ENCODE data around the gene ZNRD2.

ZNRD2 gene

DNA sequence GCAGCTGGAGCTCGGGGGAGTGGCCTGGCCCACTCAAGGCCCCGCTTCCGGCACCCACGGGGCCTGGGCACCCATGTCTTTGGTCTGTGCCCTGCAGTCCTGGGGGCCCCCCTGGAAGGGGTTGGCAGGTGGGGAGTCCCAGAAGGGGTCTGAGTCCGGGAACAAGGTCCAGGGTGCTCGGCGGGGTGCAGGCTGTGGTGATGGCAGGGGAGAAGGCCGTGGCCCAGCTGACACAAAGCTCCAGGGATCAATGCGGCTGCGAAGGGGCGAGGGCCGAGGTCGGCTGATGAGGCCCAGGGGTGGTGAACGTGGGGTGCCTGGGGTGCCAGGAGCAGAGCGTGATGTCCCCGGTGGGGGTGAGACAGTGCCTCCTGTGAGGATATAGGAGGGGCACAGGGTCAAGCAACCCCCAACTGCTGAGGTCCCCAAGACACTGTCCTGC, 28.0 kb downstream of the ZNRD2 start:
- Histone ChIP-seq H2AFZ (ENCODE audit: low read depth) (no peak overlapping the region), H3K36me3 (ENCODE audit: insufficient read depth) (no peaks in the 10 kb centered on the region), H3K4me1 (ENCODE audit: low read depth, poor library complexity, severe bottlenecking) (peaks cover 14% of the 10 kb centered on the region), H3K79me2 (ENCODE audit: insufficient read depth, low read depth) (no peaks in the 10 kb centered on the region), H4K20me1 (ENCODE audit: insufficient read depth) (no peaks in the 10 kb centered on the region), H3K4me2 (no peak overlapping the region), H3K4me3 (IDR thresholded peaks at IDR 0.05; ENCODE audit: insufficient read depth, low read depth, low read length) (no peak overlapping the region), H3K27ac (no peak overlapping the region), H3K9ac (no peak overlapping the region), H3K27me3 (ENCODE audit: insufficient read depth, low read depth) (no peaks in the 10 kb centered on the region)
- TF ChIP-seq, protein P1, sequence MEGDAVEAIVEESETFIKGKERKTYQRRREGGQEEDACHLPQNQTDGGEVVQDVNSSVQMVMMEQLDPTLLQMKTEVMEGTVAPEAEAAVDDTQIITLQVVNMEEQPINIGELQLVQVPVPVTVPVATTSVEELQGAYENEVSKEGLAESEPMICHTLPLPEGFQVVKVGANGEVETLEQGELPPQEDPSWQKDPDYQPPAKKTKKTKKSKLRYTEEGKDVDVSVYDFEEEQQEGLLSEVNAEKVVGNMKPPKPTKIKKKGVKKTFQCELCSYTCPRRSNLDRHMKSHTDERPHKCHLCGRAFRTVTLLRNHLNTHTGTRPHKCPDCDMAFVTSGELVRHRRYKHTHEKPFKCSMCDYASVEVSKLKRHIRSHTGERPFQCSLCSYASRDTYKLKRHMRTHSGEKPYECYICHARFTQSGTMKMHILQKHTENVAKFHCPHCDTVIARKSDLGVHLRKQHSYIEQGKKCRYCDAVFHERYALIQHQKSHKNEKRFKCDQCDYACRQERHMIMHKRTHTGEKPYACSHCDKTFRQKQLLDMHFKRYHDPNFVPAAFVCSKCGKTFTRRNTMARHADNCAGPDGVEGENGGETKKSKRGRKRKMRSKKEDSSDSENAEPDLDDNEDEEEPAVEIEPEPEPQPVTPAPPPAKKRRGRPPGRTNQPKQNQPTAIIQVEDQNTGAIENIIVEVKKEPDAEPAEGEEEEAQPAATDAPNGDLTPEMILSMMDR (conservative IDR thresholded peaks at IDR 0.05; ENCODE audit: low read depth, low read length) = no peak

DNA sequence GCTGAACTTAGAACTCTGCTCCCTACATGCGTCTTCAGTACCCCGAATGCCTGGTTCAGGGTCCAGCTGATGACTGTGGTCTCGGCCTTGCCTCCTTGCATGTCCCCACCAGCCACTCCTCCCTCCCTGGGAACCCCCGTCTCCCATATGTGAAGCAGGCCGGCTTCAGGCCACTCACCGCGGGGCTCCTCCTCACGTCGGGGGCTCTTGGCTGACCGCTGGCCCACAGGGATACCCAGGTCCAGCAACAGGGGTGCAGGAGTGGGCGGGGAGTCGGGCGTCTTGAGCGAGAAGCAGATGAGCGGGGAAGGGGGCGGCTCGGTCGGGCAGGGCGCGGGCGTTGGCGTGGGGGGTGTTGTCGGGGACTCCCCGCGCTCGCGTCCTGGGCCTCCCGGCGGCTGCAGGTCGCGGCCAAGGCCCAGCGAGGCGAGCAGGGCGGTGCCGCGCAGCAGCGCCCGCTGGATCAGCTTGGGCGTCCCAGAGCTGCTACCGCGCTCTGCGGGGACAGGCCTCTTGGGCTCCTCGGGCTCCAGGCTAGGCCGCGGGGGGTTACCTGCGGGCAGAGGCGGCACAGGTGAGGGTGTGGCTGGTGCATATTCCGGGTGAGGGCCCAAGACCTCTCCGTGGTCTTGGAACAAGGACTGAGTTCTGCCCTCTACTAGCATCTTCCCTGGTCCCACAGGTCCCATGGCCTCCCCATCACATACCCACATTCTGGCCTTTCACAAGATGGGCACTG, 29.1 kb downstream of the ZNRD2 start:
- Histone ChIP-seq H4K20me1 (ENCODE audit: insufficient read depth) (no peaks in the 10 kb centered on the region), H3K79me2 (ENCODE audit: insufficient read depth, low read depth) (no peaks in the 10 kb centered on the region), H3K36me3 (ENCODE audit: insufficient read depth) (no peaks in the 10 kb centered on the region), H3K27me3 (ENCODE audit: insufficient read depth, low read depth) (no peaks in the 10 kb centered on the region), H3K27ac (no peak overlapping the region), H3K4me1 (ENCODE audit: low read depth, poor library complexity, severe bottlenecking) (peaks cover 14% of the 10 kb centered on the region), H3K4me2 (no peak overlapping the region), H3K4me3 (IDR thresholded peaks at IDR 0.05; ENCODE audit: insufficient read depth, low read depth, low read length) (no peak overlapping the region), H3K9ac (no peak overlapping the region), H2AFZ (ENCODE audit: low read depth) (no peak overlapping the region)
- TF ChIP-seq, protein P1 (conservative IDR thresholded peaks at IDR 0.05; ENCODE audit: low read depth, low read length) = no peak

DNA sequence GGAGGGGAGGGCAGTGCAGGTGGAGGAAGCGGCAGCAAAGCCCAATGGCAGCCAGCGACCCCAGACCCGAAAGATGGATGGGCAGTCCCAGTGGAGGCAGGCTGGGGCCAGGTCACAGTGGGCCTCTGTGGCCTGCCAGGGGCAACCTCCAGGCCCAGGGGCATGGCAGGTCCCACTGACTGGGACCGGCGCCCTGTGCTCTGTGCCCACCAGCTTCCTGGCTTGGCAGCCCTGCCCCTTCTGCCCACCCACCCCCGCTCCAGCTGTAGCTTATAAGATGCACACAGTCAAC, 29.6 kb downstream of the ZNRD2 start:
- H4K20me1 ChIP-seq (ENCODE audit: insufficient read depth) = no peaks in the 10 kb centered on the region
- H3K79me2 ChIP-seq (ENCODE audit: insufficient read depth, low read depth) = no peaks in the 10 kb centered on the region
- no peaks in the 10 kb centered on the region for H3K27me3 ChIP-seq (ENCODE audit: insufficient read depth, low read depth)
- H3K27ac ChIP-seq = no peak overlapping the region
- H3K4me1 ChIP-seq (ENCODE audit: low read depth, poor library complexity, severe bottlenecking) = peaks cover 12% of the 10 kb centered on the region
- TF ChIP-seq, protein P1 (conservative IDR thresholded peaks at IDR 0.05; ENCODE audit: low read depth, low read length) = no peak
- no peak overlapping the region for H2AFZ ChIP-seq (ENCODE audit: low read depth)
- no peak overlapping the region for H3K9ac ChIP-seq
- H3K36me3 ChIP-seq (ENCODE audit: insufficient read depth) = no peaks in the 10 kb centered on the region
- no peak overlapping the region for H3K4me3 ChIP-seq (IDR thresholded peaks at IDR 0.05; ENCODE audit: insufficient read depth, low read depth, low read length)
- no peak overlapping the region for H3K4me2 ChIP-seq

DNA sequence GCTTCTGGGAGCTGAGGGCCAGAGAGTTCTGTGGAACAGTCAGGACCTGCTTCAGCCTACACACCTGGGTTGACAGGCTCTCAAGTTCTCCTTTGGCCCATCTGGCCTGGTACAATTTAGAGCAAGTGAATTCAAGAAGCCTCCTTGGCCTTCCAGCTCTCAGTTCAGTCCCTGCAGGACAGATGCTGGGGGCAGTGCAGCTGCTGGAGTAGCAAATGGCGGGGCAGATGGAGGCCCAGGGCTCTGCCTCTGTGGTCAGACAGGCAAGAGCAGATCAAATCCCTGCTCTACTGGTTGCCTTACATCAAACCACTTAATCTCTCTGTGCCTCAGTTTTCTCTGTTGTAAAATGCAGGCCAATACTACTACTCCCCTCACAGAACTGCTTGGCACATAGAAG, 34.0 kb downstream of the ZNRD2 start:
- TF ChIP-seq, protein P1 (conservative IDR thresholded peaks at IDR 0.05; ENCODE audit: low read depth, low read length) = no peak
- no peak overlapping the region for H3K27ac ChIP-seq
- H3K27me3 ChIP-seq (ENCODE audit: insufficient read depth, low read depth) = no peaks in the 10 kb centered on the region
- no peak overlapping the region for H3K4me2 ChIP-seq
- no peaks in the 10 kb centered on the region for H3K4me1 ChIP-seq (ENCODE audit: low read depth, poor library complexity, severe bottlenecking)
- no peaks in the 10 kb centered on the region for H3K79me2 ChIP-seq (ENCODE audit: insufficient read depth, low read depth)
- H4K20me1 ChIP-seq (ENCODE audit: insufficient read depth) = no peaks in the 10 kb centered on the region
- no peak overlapping the region for H3K4me3 ChIP-seq (IDR thresholded peaks at IDR 0.05; ENCODE audit: insufficient read depth, low read depth, low read length)
- H2AFZ ChIP-seq (ENCODE audit: low read depth) = no peak overlapping the region
- no peaks in the 10 kb centered on the region for H3K36me3 ChIP-seq (ENCODE audit: insufficient read depth)
- no peak overlapping the region for H3K9ac ChIP-seq

Data from KMS-11 (cell line).